GM21390 (cell line): ENCODE results near the gene LYSMD1.

ENCODE experiments used
- ATAC-seq: cut with Tn5 transposase; IDR thresholded peaks from one replicate; pipeline ENCODE4 v1.9.1; 2021; ENCODE audit not compliant: unreplicated experiment

The LYSMD1 gene

DNA sequence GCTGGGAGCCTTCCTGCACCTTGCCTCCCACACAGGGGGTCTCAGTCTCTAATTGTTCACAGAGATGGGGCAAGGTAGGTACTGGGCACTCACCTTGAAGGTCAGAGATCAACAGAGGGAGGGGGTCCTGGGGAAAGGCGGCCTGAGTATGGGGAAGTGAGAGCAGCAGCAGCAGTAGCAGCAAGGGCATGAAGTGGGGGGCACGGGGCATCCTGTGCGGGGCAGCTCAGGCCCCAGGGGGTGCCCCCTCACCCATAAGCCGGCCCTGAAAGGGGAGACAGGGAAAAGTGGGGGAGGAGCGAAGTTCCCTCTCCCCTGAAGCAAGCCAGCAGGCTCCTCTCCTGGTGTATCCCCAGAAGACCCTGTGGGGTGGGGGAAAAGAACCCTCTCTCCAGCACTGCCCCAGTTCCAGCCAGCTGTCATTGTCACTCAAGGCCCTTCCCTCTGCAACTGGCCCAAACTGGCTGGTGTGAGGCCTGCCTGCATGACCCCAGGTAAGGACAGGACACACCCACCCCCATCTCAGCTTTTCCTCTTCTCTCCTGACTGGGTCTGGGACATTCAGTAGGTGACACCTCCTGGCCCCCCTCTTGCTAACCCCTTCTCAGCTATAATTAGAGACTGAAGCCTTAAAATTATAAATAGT, 23.2 kb downstream of the LYSMD1 start:
- no peak for ATAC-seq

DNA sequence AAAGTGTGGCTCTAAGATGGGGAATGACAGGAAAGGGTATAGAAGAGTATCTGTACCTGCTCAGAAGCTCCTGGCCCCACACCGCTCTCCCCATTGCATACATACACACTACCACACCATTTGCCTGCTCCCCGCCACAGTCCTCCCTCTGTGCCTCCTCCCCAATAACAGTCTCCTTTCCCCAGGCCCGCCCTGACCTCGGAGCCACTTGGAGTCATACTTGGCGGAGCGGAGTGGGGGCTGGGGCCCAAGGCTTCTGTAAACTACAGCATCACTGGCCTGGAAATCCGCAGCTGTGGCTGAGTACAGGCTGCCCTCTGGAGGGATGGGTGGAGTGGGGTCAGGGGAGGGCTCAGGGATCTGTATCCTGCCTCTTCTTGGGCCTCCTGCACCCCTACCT, 27.9 kb downstream of the LYSMD1 start:
- no peak for ATAC-seq

DNA sequence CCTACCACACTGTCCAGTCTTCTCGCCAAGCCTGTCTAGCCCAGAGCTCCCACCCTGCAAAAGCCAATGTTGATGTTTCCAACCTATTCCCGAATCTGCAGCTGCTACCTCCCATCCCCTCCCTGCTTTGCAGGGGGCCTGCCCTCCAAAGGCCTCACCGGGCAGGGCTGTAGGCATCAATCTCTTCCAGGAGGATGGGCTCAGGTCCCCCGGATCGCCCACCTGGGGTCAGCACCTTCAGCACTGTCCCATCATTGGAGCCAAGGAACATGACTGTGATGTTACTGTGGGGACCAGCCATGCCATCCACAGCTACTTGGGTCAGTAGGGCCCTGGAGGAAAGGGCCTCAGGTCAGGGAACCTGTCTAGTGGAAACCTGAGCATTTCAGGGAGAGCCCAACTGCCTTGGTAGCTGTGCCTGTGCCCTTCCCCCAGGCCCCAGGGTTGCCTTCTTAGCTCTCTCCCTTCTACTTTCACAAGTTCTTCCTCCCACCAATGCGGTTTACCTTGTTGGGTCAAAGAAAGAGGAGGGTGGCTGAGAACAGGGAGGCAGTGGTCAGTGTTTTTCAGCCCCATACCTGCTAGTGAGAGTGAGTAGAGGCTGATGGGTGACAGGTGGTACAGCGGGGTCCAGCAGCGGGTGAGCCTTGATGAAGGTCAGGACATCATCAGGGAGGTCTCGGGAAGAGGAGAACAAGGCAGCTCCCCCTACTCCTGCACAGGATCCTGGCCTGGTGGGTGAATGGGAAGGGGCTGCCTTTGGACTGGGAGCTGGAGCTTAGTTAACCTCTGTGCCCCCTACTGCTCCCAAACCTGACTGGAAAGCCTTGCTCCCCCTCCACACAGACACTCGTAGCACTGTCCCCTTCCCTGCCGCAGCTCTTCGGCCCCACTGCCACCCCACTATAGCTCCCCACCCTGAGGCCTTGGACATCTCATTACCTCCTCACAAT, 30.0 kb downstream of the LYSMD1 start:
- ATAC-seq: no peak

DNA sequence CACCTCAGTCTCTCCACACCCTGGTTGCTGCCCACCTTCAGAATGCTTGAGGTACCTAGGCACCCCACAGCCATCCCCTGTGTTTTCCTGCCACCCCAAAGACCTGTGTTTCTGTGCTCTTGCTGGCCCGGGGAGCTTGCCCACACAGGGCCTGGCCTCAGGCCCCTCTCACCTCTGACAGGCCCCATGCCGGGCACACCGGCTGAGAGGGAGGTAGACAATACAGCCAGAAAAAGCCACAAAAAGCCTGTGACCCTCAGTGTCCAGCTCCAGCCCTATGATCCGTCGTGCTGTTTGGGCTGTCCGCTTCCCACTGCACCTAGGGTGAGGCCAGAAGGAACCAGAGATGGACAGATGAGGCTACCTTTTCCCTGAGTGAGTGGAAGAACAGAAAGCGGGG, 30.7 kb downstream of the LYSMD1 start:
- no peak for ATAC-seq

DNA sequence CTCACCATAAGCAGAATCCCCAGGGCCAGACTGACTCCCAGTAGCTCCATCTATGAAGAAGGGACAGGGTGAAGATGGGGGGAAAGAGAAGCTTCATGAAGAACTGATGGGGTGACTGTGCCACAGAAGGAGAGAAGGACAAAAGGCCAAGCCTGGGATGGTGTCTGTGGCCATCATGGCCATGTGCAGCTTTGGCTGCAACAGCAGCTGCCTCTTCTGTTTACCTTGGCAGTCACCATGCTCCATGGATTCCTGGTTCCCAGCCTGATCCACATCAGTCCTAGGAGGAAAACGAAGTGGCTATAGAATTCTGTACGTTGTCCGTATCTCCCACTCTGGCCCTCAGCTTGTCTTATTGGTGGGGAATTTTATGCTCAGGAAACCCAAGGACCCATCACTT, 31.3 kb downstream of the LYSMD1 start:
- ATAC-seq: no peak

DNA sequence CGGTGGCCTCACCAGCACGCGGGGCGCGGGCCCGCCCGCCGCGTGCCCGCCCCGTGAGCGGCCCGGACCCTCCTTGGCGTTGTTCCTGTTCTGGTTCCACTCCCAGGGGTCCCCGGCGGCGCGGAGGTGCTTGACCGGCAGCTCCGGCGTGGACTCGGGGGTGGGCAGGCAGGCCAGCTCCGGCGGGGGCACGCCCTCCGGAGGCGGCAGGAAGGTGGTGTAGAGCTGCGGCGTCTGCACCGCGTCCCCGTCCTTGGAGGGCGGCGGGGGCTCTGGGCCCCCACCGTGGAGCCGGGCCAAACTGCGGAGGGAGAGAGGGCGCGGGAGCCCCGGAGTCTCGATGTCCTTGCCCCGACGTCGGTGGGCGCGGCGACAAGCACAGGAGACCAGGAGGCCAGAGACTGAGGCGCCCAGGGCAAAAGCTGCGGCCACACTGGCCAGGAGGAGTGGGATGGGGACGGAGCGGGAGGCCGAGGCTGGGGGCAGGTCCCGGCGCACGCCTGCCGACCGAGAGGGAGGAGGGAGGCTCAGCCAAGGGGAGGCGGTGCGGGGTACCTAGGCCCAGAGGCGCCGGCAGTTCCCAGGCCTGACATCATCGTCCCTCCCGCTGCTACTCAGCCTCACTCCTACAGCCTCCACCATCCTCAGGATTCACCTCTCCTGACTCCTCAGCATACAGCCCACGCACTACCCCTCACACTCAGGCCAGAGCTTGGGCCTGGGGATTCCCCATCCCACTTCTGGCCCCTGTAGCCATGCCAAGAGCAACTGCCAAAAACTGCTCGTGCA, 32.5 kb downstream of the LYSMD1 start:
- ATAC-seq: no peak

DNA sequence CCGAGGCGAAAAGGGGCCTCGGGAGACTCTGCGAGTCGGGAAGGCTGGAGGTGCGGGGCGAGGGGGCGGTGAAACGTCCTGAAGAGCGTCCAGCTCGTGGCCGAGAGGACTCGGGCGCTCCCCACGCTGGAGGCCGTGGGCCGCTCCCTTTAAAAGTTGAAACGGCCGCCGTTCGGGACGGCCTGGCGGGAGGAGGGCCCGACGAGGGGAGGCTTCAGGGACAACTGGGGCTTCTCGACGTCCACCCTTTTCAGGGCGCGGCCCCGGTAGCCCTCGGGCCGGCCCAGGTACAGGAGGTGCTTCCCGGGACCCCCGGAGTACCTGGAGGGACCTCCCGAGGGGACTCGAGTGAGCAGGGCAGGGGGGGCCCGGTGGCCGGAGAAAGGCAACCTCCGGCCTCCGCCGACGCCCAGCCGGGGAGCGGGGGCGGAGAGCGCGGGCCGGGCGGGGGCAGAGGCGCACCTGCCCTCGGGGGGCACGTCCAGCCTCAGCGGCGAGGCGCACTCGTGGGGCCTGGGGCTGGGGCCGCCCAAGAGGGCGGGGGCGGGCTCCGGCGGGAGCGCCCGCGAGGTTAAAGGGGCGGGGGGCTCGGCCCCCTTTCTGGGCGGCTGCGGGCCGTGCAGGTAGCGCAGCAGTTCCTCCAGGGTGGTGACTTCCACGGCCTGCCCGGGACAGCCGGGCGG, 33.2 kb downstream of the LYSMD1 start:
- no peak for ATAC-seq

DNA sequence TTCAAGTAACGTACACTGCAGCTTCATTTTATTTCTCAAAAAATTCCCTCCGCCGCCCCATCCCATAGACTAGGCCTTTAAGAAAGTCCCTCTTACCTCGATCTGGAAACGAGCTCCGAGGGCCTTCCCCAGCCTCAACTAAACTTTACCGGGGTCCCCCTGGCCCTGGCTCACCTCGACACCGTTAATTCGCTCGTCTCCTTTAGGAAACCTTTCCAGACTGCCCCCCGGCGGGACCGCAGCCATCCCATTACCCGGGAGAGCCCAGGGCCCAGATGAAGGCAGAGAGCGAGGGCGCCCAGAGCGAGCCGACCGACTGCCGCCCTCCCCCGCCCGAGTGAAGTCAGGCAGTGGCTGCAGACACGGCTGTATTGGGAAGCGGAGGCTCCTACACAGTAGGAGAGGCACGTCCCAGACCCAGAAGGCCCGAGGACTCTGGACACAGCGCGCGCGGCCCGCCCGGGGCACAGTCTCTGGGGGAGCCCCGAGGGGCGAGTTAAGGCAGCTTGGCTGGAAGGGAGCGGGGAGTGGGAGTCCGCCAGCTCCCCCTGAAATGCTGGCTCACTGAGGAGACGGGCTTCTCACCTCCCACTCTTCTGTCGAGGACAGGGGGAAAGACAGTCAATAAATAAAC, 33.9 kb downstream of the LYSMD1 start:
- no peak for ATAC-seq

DNA sequence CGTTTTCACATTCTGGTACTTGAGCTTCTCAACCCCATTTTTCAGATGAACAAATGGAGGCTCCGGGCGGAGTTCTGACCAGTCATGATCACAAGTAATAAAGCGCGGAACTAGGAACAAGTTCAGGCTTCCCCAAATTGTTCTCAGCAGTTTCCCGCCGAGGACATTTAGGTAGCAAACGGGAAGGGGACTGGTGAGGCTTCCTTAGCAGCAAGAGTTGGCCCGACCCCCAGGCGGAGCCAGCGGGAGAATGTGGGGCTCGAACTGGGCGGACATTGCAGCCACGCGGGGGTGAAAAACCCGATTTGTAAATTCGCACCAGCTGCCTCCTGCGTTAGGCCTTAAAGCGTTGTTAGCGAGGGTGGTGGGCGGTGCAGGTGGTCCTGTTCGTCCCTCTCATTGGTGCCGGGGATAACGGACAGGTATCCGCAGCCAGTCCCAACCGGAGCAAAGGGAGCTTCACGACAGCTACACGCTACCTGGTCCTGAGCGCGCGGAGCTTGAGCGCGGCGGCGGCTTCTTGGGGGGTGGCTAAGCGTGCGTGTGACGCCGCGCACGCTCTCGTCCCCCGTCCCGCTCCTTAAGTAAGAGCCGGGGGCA, 34.6 kb downstream of the LYSMD1 start:
- no peak for ATAC-seq

DNA sequence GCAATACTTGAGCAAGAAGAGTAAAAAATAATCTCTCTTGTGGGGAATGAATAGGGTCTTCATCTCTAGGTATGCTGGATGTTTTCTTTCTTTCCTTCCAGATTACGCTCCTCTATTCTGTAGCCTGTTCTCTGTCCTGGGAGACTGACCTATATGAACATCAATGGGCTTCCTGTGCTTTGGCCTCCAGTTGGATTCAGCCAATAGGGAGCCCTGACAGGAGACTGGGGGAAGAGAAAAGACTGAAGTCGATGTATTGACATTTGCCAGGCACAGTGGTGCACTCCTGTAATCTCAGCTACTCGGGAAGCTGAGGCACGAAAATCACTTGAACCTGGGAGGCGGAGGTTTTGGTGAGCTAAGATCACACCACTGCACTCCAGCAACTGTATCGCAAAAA, 36.9 kb downstream of the LYSMD1 start:
- no peak for ATAC-seq

DNA sequence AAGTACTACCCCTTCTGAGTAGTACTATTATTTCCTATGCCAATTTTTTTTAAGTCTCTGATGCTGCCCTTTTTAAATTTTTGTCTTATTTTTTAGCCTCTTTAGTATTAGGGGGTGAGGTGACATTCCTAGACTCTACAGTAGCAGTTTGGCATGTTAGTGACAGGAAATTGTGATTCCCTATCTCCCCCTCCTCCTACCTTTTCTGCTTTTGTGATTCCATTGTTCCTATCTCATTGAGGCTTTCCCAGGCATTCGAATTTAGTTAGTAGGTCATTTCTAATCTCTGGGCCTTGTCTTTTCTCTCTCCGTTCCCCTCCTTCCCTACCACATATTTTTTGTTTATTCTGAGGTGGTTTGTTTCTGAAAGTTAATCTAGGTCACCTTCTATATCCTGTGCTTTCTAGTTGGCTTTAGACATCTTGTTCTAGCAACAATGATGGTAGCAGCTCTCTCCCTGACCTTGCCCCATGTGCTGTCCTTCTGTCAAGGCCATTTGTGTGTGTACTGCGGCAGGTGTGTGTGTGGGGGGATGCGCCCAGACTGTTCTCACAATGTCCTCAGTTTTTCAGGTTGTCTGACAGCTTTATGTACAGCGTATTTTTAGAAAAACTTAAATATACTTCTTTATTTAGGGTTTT, 40.8 kb downstream of the LYSMD1 start:
- ATAC-seq: no peak

DNA sequence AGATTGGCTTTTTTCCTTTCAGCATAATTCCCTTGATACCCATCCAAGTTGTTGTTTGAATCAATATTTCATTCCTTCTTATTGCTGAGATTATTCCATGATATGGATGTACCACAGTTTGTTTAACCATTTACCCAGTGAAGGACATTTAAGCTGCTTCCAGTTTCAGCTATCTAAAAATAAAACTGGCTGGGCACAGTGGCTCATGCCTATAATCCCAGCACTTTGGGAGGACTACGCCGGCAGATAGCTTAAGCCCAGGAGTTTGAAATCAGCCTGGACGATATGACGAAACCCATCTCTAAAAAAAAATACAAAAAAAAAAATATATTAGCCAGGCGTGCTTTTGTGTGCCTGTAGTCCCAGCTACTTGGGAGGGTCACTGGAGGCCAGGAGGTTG, 51.8 kb downstream of the LYSMD1 start:
- no peak for ATAC-seq
